Measurements from ENCODE around the gene MYCBPAP. TPM values are rescaled to one million over a fixed set of nuclear protein-coding genes. Genes with fewer than 3 reads are reported as not detected.

MYCBPAP gene
- total RNA-seq, 6 experiments from 2014 or later = 0.12 to 0.76 (median 0.28) TPM

DNA sequence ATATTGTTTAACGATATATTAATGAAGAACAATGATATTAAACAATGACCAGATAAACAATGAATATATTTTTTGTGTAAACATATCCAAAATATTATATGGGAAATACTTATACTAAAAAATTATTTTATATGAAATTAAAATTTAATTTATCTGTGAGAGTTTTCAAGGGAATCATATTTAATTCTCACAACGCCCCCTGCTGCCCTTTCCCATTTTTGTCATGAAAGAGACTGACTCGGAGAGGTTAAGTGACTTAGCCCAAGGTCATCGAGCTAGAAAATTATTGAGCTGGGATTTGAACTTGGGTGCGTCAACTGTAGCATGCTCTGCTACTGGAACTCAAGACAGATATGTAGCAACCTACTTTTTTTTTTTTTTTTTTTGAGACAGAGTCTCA, 7.2 kb upstream of the MYCBPAP start:
- Mint-ChIP-seq H3K27ac (no peak overlapping the region), H3K27me3 (ENCODE audit: insufficient read depth) (peaks cover 6% of the 10 kb centered on the region), H3K9me3 (no peaks in the 10 kb centered on the region), H3K4me1 (ENCODE audit: low read depth) (peaks cover 10% of the 10 kb centered on the region), H3K4me3 (no peak overlapping the region), H3K36me3 (ENCODE audit: low read depth) (no peaks in the 10 kb centered on the region)
- peak; percentile 8 for DNase-seq
- TF ChIP-seq, protein P1, sequence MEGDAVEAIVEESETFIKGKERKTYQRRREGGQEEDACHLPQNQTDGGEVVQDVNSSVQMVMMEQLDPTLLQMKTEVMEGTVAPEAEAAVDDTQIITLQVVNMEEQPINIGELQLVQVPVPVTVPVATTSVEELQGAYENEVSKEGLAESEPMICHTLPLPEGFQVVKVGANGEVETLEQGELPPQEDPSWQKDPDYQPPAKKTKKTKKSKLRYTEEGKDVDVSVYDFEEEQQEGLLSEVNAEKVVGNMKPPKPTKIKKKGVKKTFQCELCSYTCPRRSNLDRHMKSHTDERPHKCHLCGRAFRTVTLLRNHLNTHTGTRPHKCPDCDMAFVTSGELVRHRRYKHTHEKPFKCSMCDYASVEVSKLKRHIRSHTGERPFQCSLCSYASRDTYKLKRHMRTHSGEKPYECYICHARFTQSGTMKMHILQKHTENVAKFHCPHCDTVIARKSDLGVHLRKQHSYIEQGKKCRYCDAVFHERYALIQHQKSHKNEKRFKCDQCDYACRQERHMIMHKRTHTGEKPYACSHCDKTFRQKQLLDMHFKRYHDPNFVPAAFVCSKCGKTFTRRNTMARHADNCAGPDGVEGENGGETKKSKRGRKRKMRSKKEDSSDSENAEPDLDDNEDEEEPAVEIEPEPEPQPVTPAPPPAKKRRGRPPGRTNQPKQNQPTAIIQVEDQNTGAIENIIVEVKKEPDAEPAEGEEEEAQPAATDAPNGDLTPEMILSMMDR (IDR thresholded peaks at IDR 0.05) = peak; percentile 78

- H3K4me1 Mint-ChIP-seq (ENCODE audit: low read depth) = peaks cover 8% of the 10 kb centered on the region
- H3K27ac Mint-ChIP-seq = no peak overlapping the region
- H3K36me3 Mint-ChIP-seq (ENCODE audit: low read depth) = no peaks in the 10 kb centered on the region
- H3K27me3 Mint-ChIP-seq (ENCODE audit: insufficient read depth) = peaks cover 6% of the 10 kb centered on the region
- TF ChIP-seq, protein P1 (IDR thresholded peaks at IDR 0.05) = no peak
- H3K9me3 Mint-ChIP-seq = no peaks in the 10 kb centered on the region
- DNase-seq = no peak
- H3K4me3 Mint-ChIP-seq = no peak overlapping the region
Measured at GRCh38 chr17:50502301-50502990, 5.8 kb upstream of the MYCBPAP start.

DNA sequence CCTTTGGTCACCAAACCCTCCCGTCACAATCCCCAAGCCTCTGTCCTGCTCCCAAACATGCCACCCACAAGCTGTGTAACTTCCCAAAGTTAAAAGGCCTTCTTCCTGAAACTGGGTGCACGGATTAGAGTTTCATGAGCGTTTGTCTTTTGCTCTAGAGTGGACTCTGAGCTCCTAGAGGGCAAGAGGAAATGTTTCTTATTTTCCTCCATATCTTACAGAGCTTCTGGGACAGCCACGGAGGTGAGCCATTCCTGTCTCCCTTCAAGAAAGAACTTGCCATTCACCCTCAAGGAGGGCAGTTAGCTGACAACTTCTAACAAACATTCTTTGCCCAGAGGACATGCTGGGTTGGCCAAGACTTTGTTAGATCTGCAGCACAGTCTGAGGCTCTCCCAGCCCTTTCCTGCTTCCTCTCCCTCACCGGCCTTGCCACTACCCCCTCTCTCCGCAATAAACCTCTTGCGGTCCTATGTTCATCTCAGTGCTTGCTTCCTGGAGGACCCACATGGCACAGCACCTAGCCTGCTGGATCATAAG, 2.6 kb upstream of the MYCBPAP start:
- H3K36me3 Mint-ChIP-seq (ENCODE audit: low read depth) = no peaks in the 10 kb centered on the region
- H3K4me3 Mint-ChIP-seq = no peak overlapping the region
- H3K27me3 Mint-ChIP-seq (ENCODE audit: insufficient read depth) = peaks cover 9% of the 10 kb centered on the region
- no peaks in the 10 kb centered on the region for H3K9me3 Mint-ChIP-seq
- peaks cover 22% of the 10 kb centered on the region for H3K4me1 Mint-ChIP-seq (ENCODE audit: low read depth)
- no peak for DNase-seq
- TF ChIP-seq, protein P1 (IDR thresholded peaks at IDR 0.05) = no peak
- H3K27ac Mint-ChIP-seq = no peak overlapping the region

GRCh38 chr17:50506298-50506697, 1.9 kb upstream of the MYCBPAP start:
- Mint-ChIP-seq H3K27me3 (ENCODE audit: insufficient read depth) (peaks cover 9% of the 10 kb centered on the region), H3K9me3 (no peaks in the 10 kb centered on the region), H3K4me3 (no peak overlapping the region), H3K36me3 (ENCODE audit: low read depth) (no peaks in the 10 kb centered on the region), H3K27ac (no peak overlapping the region), H3K4me1 (ENCODE audit: low read depth) (peaks cover 28% of the 10 kb centered on the region)
- TF ChIP-seq, protein P1 (IDR thresholded peaks at IDR 0.05) = no peak
- no peak for DNase-seq

- TF ChIP-seq, protein P1 (IDR thresholded peaks at IDR 0.05) = no peak
- Mint-ChIP-seq H3K9me3 (no peaks in the 10 kb centered on the region), H3K27me3 (ENCODE audit: insufficient read depth) (peaks cover 5% of the 10 kb centered on the region), H3K36me3 (ENCODE audit: low read depth) (no peaks in the 10 kb centered on the region), H3K4me3 (peak overlapping the region; percentile 88), H3K27ac (peak overlapping the region; percentile 74), H3K4me1 (ENCODE audit: low read depth) (peaks cover 27% of the 10 kb centered on the region)
- no peak for DNase-seq
Measured at GRCh38 chr17:50508573-50509460, 578 bp downstream of the MYCBPAP start.
